Spleen (tissue), 7 donors: ENCODE results near the gene G3BP1.

Experiments used
- CTCF ChIP-seq, 11 experiments: fragments of 200-600 bp in 7 of 11; fragments of 450-650 bp in 4 of 11; sonication (generic) in 4 of 11; IDR thresholded peaks in 8 of 11; conservative IDR thresholded peaks in 3 of 11; 1 replicate in 7 of 11; 2 replicates in 4 of 11; pipeline versions ENCODE4 v1.4.0 to v1.8.0; 2016 to 2021; ENCODE audit warnings: antibody characterized with exemption in 11 of 11, inconsistent platforms in 4 of 11, mild to moderate bottlenecking in 1 of 11
- POLR2A ChIP-seq, 3 donors: fragments of 450-650 bp; IDR thresholded peaks; one replicate each; pipeline ENCODE4 v1.5.1; 2017; ENCODE audit warnings: antibody characterized with exemption in 3 of 3, mild to moderate bottlenecking in 1 of 3
- POLR2AphosphoS5 ChIP-seq, 3 donors: sonication (generic); formaldehyde crosslinking; IDR thresholded peaks; one replicate each; pipeline ENCODE4 v1.5.1; 2017; ENCODE audit warnings: antibody characterized with exemption in 3 of 3
- donor health status: DM: no; HTN: no; CAD: no; lungs with moderate emphysema.
- donor health status: DM: no; HTN: no; CAD: no.
- donor health status: DM: no; HTN: no; CAD: no.

- TF ChIP-seq CTCF (IDR thresholded peaks at IDR 0.05 in 8 of 11, conservative IDR thresholded peaks at IDR 0.05 in 3 of 11) (no peak), POLR2A (IDR thresholded peaks at IDR 0.05) (no peak), POLR2AphosphoS5 (IDR thresholded peaks at IDR 0.05) (no peak)
Observed at GRCh38 chr5:151847871-151848270, 76.1 kb downstream of the G3BP1 start.
